ENCODE measurements around the gene TENT5C.

TENT5C gene

GRCh38 chr1:117665556-117666270, 59.9 kb downstream of the TENT5C start:
- no peak overlapping the region for H3K27ac ChIP-seq
- no peaks in the 10 kb centered on the region for H3K36me3 ChIP-seq
- no peaks in the 10 kb centered on the region for H3K27me3 ChIP-seq (ENCODE audit: insufficient read depth, low read depth, severe bottlenecking)
- TF ChIP-seq CTCF (IDR thresholded peaks at IDR 0.05; ENCODE audit: low read depth, low read length), result no peak
- no peak for DNase-seq
- H3K4me3 ChIP-seq (ENCODE audit: low read depth, low read length), result no peak overlapping the region
- H3K9me3 ChIP-seq (ENCODE audit: severe bottlenecking), result no peaks in the 10 kb centered on the region

GRCh38 chr1:117669572-117669971, 63.7 kb downstream of the TENT5C start:
- no peak for DNase-seq
- no peak for TF ChIP-seq CTCF (IDR thresholded peaks at IDR 0.05; ENCODE audit: low read depth, low read length)
- Histone ChIP-seq H3K36me3 (no peaks in the 10 kb centered on the region), H3K27ac (no peak overlapping the region), H3K27me3 (ENCODE audit: insufficient read depth, low read depth, severe bottlenecking) (no peaks in the 10 kb centered on the region), H3K9me3 (ENCODE audit: severe bottlenecking) (no peaks in the 10 kb centered on the region), H3K4me3 (ENCODE audit: low read depth, low read length) (no peak overlapping the region)

- no peaks in the 10 kb centered on the region for H3K27me3 ChIP-seq (ENCODE audit: insufficient read depth, low read depth, severe bottlenecking)
- no peaks in the 10 kb centered on the region for H3K36me3 ChIP-seq
- no peak overlapping the region for H3K4me3 ChIP-seq (ENCODE audit: low read depth, low read length)
- no peaks in the 10 kb centered on the region for H3K9me3 ChIP-seq (ENCODE audit: severe bottlenecking)
- TF ChIP-seq CTCF (IDR thresholded peaks at IDR 0.05; ENCODE audit: low read depth, low read length), result no peak
- no peak for DNase-seq
- no peak overlapping the region for H3K27ac ChIP-seq
Observed at GRCh38 chr1:117670976-117671780, 65.3 kb downstream of the TENT5C start.

GRCh38 chr1:117671781-117672501, 66.1 kb downstream of the TENT5C start:
- Histone ChIP-seq H3K27me3 (ENCODE audit: insufficient read depth, low read depth, severe bottlenecking) (no peaks in the 10 kb centered on the region), H3K9me3 (ENCODE audit: severe bottlenecking) (no peaks in the 10 kb centered on the region), H3K36me3 (no peaks in the 10 kb centered on the region), H3K27ac (no peak overlapping the region), H3K4me3 (ENCODE audit: low read depth, low read length) (no peak overlapping the region)
- TF ChIP-seq CTCF (IDR thresholded peaks at IDR 0.05; ENCODE audit: low read depth, low read length), result no peak
- DNase-seq, result no peak

GRCh38 chr1:117672756-117673155, 66.9 kb downstream of the TENT5C start:
- Histone ChIP-seq H3K27ac (no peak overlapping the region), H3K36me3 (no peaks in the 10 kb centered on the region), H3K4me3 (ENCODE audit: low read depth, low read length) (no peak overlapping the region), H3K27me3 (ENCODE audit: insufficient read depth, low read depth, severe bottlenecking) (no peaks in the 10 kb centered on the region), H3K9me3 (ENCODE audit: severe bottlenecking) (no peaks in the 10 kb centered on the region)
- no peak for DNase-seq
- no peak for TF ChIP-seq CTCF (IDR thresholded peaks at IDR 0.05; ENCODE audit: low read depth, low read length)

Data from WERI-Rb-1 (cell line).